Skeletal muscle satellite cell (primary cell): Measurements from ENCODE around the gene RAB40B.

Experiments used
- H3K27me3 ChIP-seq: 2 replicates; pipeline ENCODE4 v1.7.0; 2013; ENCODE audit warnings: low read length; ENCODE audit not compliant: control insufficient read depth, insufficient read depth
- H3K36me3 ChIP-seq: 2 replicates; pipeline ENCODE4 v1.7.0; 2013; ENCODE audit warnings: mild to moderate bottlenecking, control low read depth, low read length; ENCODE audit not compliant: insufficient read depth
- H3K4me1 ChIP-seq: 2 replicates; pipeline ENCODE4 v1.7.0; 2013; ENCODE audit warnings: low read length; ENCODE audit not compliant: control insufficient read depth, insufficient read depth
- H3K4me2 ChIP-seq: 2 replicates; pipeline ENCODE4 v1.7.0; 2013; ENCODE audit warnings: mild to moderate bottlenecking, low read length
- H3K4me3 ChIP-seq: 2 replicates; pipeline ENCODE4 v1.7.0; 2013; ENCODE audit warnings: low read length
- H3K9ac ChIP-seq: 2 replicates; pipeline ENCODE4 v1.7.0; 2013; ENCODE audit warnings: mild to moderate bottlenecking, low read depth, low read length, moderate library complexity
- H3K9me3 ChIP-seq: replicated peaks from 2 replicates; pipeline ENCODE4 v1.7.0; 2013; ENCODE audit warnings: mild to moderate bottlenecking, control low read depth, low read length
- small RNA-seq: library from RNA; depleted of rRNA; stranded (forward); fragments of <200 nt; gene quantifications from one replicate; pipeline ENCODE3, GENCODE V24; 2012

The RAB40B gene

GRCh38 chr17:82615084-82616020, 83.1 kb downstream of the RAB40B start:
- H3K27me3 ChIP-seq, result no peaks in the 10 kb centered on the region
- H3K9me3 ChIP-seq, result no peaks in the 10 kb centered on the region
- no peak overlapping the region for H3K9ac ChIP-seq
- H3K4me1 ChIP-seq, result no peaks in the 10 kb centered on the region
- H3K4me3 ChIP-seq, result no peak overlapping the region
- peaks cover 53% of the 10 kb centered on the region for H3K36me3 ChIP-seq
- H3K4me2 ChIP-seq, result no peak overlapping the region

- H3K27me3 ChIP-seq, result no peaks in the 10 kb centered on the region
- H3K9ac ChIP-seq, result no peak overlapping the region
- H3K4me3 ChIP-seq, result no peak overlapping the region
- no peaks in the 10 kb centered on the region for H3K4me1 ChIP-seq
- peaks cover 54% of the 10 kb centered on the region for H3K36me3 ChIP-seq
- no peak overlapping the region for H3K4me2 ChIP-seq
- H3K9me3 ChIP-seq, result no peaks in the 10 kb centered on the region
Measured at GRCh38 chr17:82614095-82614631, 84.3 kb downstream of the RAB40B start.

- H3K4me2 ChIP-seq, result no peak overlapping the region
- no peaks in the 10 kb centered on the region for H3K4me1 ChIP-seq
- H3K4me3 ChIP-seq, result no peak overlapping the region
- H3K27me3 ChIP-seq, result no peaks in the 10 kb centered on the region
- H3K9me3 ChIP-seq, result no peaks in the 10 kb centered on the region
- peaks cover 50% of the 10 kb centered on the region for H3K36me3 ChIP-seq
- no peak overlapping the region for H3K9ac ChIP-seq
Measured at GRCh38 chr17:82613283-82614094, 85.0 kb downstream of the RAB40B start.

GRCh38 chr17:82611140-82612058, 87.1 kb downstream of the RAB40B start:
- no peaks in the 10 kb centered on the region for H3K4me1 ChIP-seq
- no peaks in the 10 kb centered on the region for H3K9me3 ChIP-seq
- peaks cover 39% of the 10 kb centered on the region for H3K36me3 ChIP-seq
- no peak overlapping the region for H3K4me2 ChIP-seq
- no peaks in the 10 kb centered on the region for H3K27me3 ChIP-seq
- H3K9ac ChIP-seq, result no peak overlapping the region
- no peak overlapping the region for H3K4me3 ChIP-seq

- Histone ChIP-seq H3K4me1 (peaks cover 4% of the 10 kb centered on the region), H3K9ac (no peak overlapping the region), H3K4me3 (no peak overlapping the region), H3K36me3 (peaks cover 37% of the 10 kb centered on the region), H3K4me2 (no peak overlapping the region), H3K27me3 (no peaks in the 10 kb centered on the region), H3K9me3 (no peaks in the 10 kb centered on the region)
Measured at GRCh38 chr17:82609655-82610054, 88.8 kb downstream of the RAB40B start.

- H3K4me2 ChIP-seq, result no peak overlapping the region
- peaks cover 40% of the 10 kb centered on the region for H3K36me3 ChIP-seq
- H3K9ac ChIP-seq, result no peak overlapping the region
- peaks cover 4% of the 10 kb centered on the region for H3K4me1 ChIP-seq
- H3K4me3 ChIP-seq, result no peak overlapping the region
- no peaks in the 10 kb centered on the region for H3K27me3 ChIP-seq
- H3K9me3 ChIP-seq, result no peaks in the 10 kb centered on the region
Measured at GRCh38 chr17:82608816-82609215, 89.7 kb downstream of the RAB40B start.

GRCh38 chr17:82605939-82606600, 92.4 kb downstream of the RAB40B start:
- Histone ChIP-seq H3K4me2 (no peak overlapping the region), H3K4me1 (peaks cover 4% of the 10 kb centered on the region), H3K36me3 (peaks cover 63% of the 10 kb centered on the region), H3K27me3 (no peaks in the 10 kb centered on the region), H3K4me3 (no peak overlapping the region), H3K9ac (no peak overlapping the region), H3K9me3 (no peaks in the 10 kb centered on the region)

Small RNA genes within 50 kb of the gene (small RNA-seq; reads per million reads assigned to genes)
- gene MIR4525, result 0.28 reads per million
